ENCODE data around the gene TSPAN9.

DNA sequence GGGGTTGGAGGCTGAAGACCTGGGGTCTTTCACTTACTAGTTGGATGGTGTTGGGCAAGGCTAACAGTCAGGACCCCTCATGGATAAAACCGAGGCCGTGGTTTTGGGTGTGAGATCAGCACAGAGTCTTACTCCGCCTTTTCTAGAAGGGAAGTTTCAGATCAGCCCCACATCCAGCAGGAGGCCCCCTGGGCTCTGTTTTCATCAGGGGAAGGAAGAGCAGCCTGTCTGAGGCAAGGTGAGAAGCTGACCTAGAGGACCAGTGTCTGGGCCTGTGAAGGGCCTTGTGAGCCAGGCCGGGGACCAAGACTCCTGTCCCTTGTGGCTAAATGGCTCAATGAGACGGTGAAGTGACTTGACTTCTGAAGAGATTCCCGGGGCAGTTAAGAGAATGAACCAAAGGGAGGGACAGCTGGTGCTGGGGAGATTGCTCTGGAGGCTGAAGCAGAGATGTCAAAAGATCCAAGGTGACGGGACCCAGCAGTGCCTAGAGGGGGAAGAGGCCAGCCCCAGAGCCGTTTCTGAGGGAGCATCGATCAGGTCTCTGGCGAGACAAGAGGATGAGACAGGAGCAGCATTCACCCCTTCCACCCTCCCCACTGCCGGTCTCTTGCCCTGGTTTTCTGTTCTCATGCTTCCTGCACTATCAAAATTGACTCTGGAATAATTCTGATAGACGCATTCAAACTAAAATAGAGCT is 40.1 kb upstream of the TSPAN9 start:
- no peak for TF ChIP-seq CTCF (IDR thresholded peaks at IDR 0.05; ENCODE audit: insufficient read depth, low read depth, low read length)
- no peak for TF ChIP-seq EZH2 (IDR thresholded peaks at IDR 0.05; ENCODE audit: insufficient read depth, low read length)
